HAP-1 (cell line): Measurements from ENCODE around the gene FANCL.
"Not testable (repeated sequence)": the region's sequence is repeated elsewhere in the genome, so short reads cannot be mapped to it uniquely, and the experiment has no call there.

ENCODE experiments used
- DNase-seq, 2 experiments: peaks; one replicate each; pipeline ENCODE4 v3.0.0-alpha.2; 2016 to 2020; ENCODE audit warnings: low spot score in 2 of 2
- H3K27me3 ChIP-seq: fragments of 250-450 bp; sonication (Bioruptor Pico); 2 replicates; pipeline ENCODE4 v1.5.1; 2020; ENCODE audit warnings: low read depth, mild to moderate bottlenecking, moderate library complexity
- H3K36me3 ChIP-seq: fragments of 250-450 bp; sonication (Bioruptor Pico); replicated peaks from 2 replicates; pipeline ENCODE4 v1.5.1; 2020; ENCODE audit warnings: mild to moderate bottlenecking
- H3K4me1 ChIP-seq: fragments of 250-450 bp; sonication (Bioruptor Pico); 2 replicates; pipeline ENCODE4 v1.5.1; 2020; ENCODE audit warnings: mild to moderate bottlenecking
- H3K4me3 ChIP-seq: fragments of 250-450 bp; sonication (Bioruptor Pico); 2 replicates; pipeline ENCODE4 v1.5.1; 2020; ENCODE audit warnings: mild to moderate bottlenecking, moderate library complexity
- H3K9me3 ChIP-seq: fragments of 250-450 bp; sonication (Bioruptor Pico); 2 replicates; pipeline ENCODE4 v1.5.1; 2020; ENCODE audit warnings: mild to moderate bottlenecking, moderate library complexity
- in situ Hi-C: fragments of 300-500 bp; cut with MboI; formaldehyde crosslinking; loops from 3 replicates; pipeline ENCODE4 v1.14.3; 2020; ENCODE audit warnings: low sequenced_read_pairs, inconsistent platforms, mixed read lengths

The FANCL gene

DNA sequence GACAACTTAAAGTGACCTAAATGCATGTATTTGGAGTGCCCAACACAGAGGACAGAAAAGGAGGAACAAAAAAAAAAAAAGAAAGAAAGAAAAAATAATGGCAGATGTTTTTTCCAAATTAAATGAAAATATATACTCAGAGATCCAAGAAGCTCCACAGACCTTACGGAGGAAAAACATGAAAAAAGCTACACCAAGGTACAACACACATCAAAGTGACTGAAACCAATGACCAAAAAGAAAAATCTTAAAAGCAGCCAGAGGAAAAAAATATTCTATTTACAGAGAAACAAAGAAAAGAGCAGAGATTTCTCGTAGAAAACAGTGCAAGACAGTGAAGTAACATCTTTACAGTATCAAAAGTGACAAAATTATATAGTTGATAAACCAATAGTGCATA, 5.1 kb downstream of the FANCL start:
- in situ Hi-C loops: no loop called here
- H3K4me1 ChIP-seq: peaks cover 15% of the 10 kb centered on the region; the same call in 1 of the 2 replicates
- H3K27me3 ChIP-seq: no peaks in the 10 kb centered on the region
- H3K4me3 ChIP-seq: no peak overlapping the region
- no peaks in the 10 kb centered on the region for H3K9me3 ChIP-seq
- DNase-seq: no peak
- no peaks in the 10 kb centered on the region; the same call in 1 of the 2 replicates for H3K36me3 ChIP-seq

GRCh38 chr2:58235170-58235569, 6.0 kb downstream of the FANCL start:
- Histone ChIP-seq H3K27me3 (no peaks in the 10 kb centered on the region), H3K4me3 (no peak overlapping the region), H3K9me3 (no peaks in the 10 kb centered on the region), H3K4me1 (peaks cover 15% of the 10 kb centered on the region; the same call in 1 of the 2 replicates), H3K36me3 (no peaks in the 10 kb centered on the region; the same call in 1 of the 2 replicates)
- no peak for DNase-seq
- in situ Hi-C loops: no loop called here

GRCh38 chr2:58228299-58228698, 12.8 kb downstream of the FANCL start:
- H3K27me3 ChIP-seq: no peaks in the 10 kb centered on the region
- H3K4me1 ChIP-seq: no peaks in the 10 kb centered on the region; the same call in 1 of the 2 replicates
- no peak overlapping the region for H3K4me3 ChIP-seq
- DNase-seq: no peak
- in situ Hi-C loops: no loop called here
- H3K36me3 ChIP-seq: peaks cover 11% of the 10 kb centered on the region
- H3K9me3 ChIP-seq: no peaks in the 10 kb centered on the region

DNA sequence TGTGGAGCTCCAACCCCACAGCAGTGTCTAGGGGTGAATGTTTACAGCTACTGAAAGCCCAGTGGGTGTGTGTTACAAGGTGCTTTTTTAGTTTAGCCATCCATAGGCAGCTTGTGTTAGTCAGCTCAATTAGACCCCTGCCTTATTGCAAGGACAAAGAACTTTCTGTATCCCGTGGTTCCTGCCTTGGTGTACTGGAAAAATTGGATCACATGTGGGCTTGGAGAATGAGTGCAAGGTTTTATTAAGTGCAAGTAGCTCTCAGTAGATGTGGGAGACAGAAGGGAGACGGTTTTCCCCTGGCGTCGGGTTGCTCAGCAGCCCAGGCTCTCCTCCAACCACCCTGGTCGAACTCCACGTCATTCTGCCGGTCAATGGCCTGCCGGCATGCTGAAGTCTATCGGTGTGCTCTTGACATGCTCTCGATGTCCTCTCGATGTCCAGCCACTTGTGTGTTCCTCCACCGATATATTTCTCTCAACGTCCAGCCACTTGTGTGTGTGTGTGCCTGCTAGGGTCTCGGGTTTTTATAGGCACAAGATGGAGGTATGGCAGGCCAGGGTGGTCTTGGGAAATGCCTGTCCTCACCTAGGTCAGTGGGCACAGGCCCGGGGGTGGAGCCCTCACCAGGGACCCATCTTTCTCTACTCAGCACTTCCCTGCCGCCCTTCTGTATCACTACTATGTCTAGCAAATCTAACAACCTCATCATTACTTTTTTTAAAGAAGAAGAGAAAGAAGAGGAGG, 13.8 kb downstream of the FANCL start:
- in situ Hi-C loops: no loop called here
- H3K27me3 ChIP-seq: no peaks in the 10 kb centered on the region
- H3K4me3 ChIP-seq: no peak overlapping the region
- H3K36me3 ChIP-seq: peaks cover 11% of the 10 kb centered on the region
- no peaks in the 10 kb centered on the region; the same call in 1 of the 2 replicates for H3K4me1 ChIP-seq
- H3K9me3 ChIP-seq: no peaks in the 10 kb centered on the region
- no peak for DNase-seq

DNA sequence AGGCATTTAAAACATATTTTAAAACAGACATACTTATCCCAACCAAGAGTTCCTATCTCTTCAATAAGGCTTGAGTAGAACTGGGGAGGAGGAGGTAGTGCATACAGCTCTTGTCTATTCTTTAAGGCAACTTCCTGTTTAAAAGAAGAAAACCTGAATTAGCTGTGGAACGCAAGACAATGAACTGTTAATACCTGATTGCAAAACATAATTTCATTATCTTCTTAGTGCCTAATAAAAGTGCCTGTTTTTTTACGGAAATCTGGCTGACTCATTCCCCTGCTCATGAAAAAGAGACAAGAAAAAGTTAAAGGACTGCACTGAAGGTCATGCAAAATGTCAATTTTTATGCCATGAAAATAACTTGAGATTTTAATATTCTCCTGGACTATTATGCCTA, 19.2 kb downstream of the FANCL start:
- DNase-seq: no peak
- Histone ChIP-seq H3K27me3 (no peaks in the 10 kb centered on the region), H3K9me3 (no peaks in the 10 kb centered on the region), H3K36me3 (peaks cover 15% of the 10 kb centered on the region; the same call in 1 of the 2 replicates), H3K4me1 (no peaks in the 10 kb centered on the region), H3K4me3 (no peak overlapping the region)
- in situ Hi-C loops: no loop called here

DNA sequence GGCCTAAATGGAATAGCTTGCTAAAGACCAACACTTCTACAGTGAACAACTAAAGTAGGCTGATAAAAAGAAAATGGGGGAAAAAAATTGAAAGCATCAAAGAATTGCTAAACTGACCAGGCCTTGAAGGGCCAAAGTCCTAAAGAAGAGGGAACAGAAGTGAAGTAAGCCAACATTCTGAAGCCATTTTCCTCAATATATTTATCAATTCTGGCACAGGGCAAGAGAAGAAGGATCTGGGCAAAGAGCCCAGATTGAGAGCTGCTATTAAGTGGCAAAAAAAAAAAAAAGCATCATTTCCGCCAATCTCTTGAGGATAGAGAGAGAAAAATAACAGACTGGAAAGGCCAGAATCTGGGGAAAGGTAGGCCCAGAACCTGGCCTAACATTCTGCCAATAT, 25.7 kb downstream of the FANCL start:
- in situ Hi-C loops: no loop called here
- no peaks in the 10 kb centered on the region for H3K27me3 ChIP-seq
- H3K9me3 ChIP-seq: no peaks in the 10 kb centered on the region
- DNase-seq: no peak
- no peak overlapping the region for H3K4me3 ChIP-seq
- peaks cover 14% of the 10 kb centered on the region; the same call in 1 of the 2 replicates for H3K36me3 ChIP-seq
- no peaks in the 10 kb centered on the region for H3K4me1 ChIP-seq

GRCh38 chr2:58210951-58211568, 30.1 kb downstream of the FANCL start:
- H3K4me1 ChIP-seq, H3K4me3 ChIP-seq, DNase-seq, H3K27me3 ChIP-seq, in situ Hi-C loops, H3K9me3 ChIP-seq: not testable (repeated sequence)
- H3K36me3 ChIP-seq: peaks cover 11% of the 10 kb centered on the region; the same call in 1 of the 2 replicates

DNA sequence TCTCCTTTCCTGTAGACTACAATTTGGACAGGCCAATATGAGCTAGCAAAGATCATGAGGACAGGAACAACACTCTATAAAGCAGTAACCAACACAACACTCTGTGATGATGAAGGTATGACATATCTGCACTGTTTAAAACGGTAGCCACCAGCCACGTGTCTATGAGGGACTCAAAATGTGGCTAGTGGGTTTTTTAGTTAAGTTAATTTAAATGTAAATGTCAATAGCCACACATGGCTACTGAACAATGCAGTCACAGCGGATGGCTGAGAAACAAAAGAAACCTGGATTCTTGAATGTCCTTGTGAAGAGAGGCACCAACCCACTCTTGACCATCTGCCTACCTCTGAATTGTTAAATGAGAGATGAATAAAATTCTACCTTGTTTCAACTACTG, 33.9 kb downstream of the FANCL start:
- H3K36me3 ChIP-seq: peaks cover 5% of the 10 kb centered on the region; the same call in 1 of the 2 replicates
- in situ Hi-C loops: no loop called here

GRCh38 chr2:58206785-58207184, 34.3 kb downstream of the FANCL start:
- no peaks in the 10 kb centered on the region for H3K9me3 ChIP-seq
- no peak overlapping the region for H3K4me3 ChIP-seq
- in situ Hi-C loops: no loop called here
- no peak for DNase-seq
- H3K36me3 ChIP-seq: peaks cover 1% of the 10 kb centered on the region; the same call in 1 of the 2 replicates
- H3K27me3 ChIP-seq: no peaks in the 10 kb centered on the region
- peaks cover 4% of the 10 kb centered on the region; the same call in 1 of the 2 replicates for H3K4me1 ChIP-seq

More for the DNA sequence above, 33.9 kb downstream of the FANCL start:
- DNase-seq: no peak
- Histone ChIP-seq H3K9me3 (no peaks in the 10 kb centered on the region), H3K4me3 (no peak overlapping the region), H3K4me1 (peaks cover 4% of the 10 kb centered on the region; the same call in 1 of the 2 replicates), H3K27me3 (no peaks in the 10 kb centered on the region)

- Histone ChIP-seq H3K36me3 (no peaks in the 10 kb centered on the region; the same call in 1 of the 2 replicates), H3K4me3 (no peak overlapping the region), H3K9me3 (no peaks in the 10 kb centered on the region), H3K4me1 (peaks cover 4% of the 10 kb centered on the region; the same call in 1 of the 2 replicates), H3K27me3 (no peaks in the 10 kb centered on the region)
- DNase-seq: no peak
- in situ Hi-C loops: no loop called here
Observed at GRCh38 chr2:58204195-58204959, 36.7 kb downstream of the FANCL start.

DNA sequence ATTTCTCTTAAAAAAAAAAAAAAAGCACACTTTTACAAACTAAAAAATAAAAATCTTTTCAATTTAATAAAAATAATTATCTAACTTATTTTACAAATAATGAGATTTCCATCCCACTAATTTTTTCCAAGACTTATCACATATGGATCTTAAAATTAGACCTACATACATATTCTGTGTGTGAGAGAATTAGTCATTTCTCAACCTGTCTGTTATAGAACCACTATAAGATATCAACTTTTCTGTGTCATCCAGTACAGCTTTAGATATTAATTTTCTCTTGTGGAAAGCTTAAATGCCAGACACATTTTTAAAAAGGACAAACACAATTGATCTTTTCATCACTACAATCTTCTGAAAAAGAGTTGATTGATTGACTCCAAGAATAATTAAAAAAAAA, 38.1 kb downstream of the FANCL start:
- in situ Hi-C loops: no loop called here
- Histone ChIP-seq H3K27me3 (no peaks in the 10 kb centered on the region), H3K9me3 (no peaks in the 10 kb centered on the region), H3K4me3 (no peak overlapping the region), H3K36me3 (no peaks in the 10 kb centered on the region; the same call in 1 of the 2 replicates), H3K4me1 (peaks cover 4% of the 10 kb centered on the region; the same call in 1 of the 2 replicates)
- DNase-seq: no peak

DNA sequence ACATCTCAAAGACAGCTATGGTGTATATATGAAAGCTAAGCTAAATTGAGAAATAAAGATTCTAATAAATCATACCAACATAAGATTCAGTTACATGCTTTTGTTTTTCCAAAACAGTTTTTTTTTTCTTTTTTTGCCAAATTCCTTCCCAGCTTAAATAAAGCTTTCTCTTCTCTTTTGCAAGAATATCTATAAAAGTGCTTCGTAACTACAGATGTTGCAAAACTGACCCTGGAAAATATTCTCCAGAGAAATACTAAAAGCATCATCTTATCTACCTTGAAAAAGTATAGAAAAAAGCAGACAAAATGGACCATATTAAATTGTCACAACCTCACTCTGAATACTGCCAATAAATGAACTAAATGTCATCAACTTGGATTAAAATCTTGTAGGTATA, 38.7 kb downstream of the FANCL start:
- no peak for DNase-seq
- Histone ChIP-seq H3K4me1 (peaks cover 1% of the 10 kb centered on the region; the same call in 1 of the 2 replicates), H3K36me3 (no peaks in the 10 kb centered on the region; the same call in 1 of the 2 replicates), H3K4me3 (no peak overlapping the region), H3K27me3 (no peaks in the 10 kb centered on the region), H3K9me3 (no peaks in the 10 kb centered on the region)
- in situ Hi-C loops: no loop called here

DNA sequence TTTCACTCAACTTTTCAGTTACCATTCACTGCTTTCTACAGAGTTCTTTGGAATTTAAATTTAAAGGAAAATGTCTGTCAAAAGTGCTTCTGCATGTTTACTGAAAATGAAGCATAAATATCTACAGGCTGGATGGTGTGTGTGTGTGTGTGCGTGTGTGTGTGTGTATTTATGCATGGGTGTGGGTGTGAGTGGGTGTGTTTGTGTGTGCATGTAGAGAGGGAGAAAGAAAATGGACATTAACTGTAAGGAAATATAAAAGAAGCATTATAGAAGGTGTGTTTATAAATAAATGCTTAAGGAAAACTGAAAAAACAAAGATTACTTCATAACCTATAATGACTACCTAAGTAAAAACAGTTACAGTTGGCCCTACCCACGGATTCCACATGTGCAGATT, 43.2 kb downstream of the FANCL start:
- H3K9me3 ChIP-seq: no peaks in the 10 kb centered on the region
- no peak overlapping the region for H3K4me3 ChIP-seq
- no peaks in the 10 kb centered on the region; the same call in 1 of the 2 replicates for H3K4me1 ChIP-seq
- no peaks in the 10 kb centered on the region for H3K27me3 ChIP-seq
- H3K36me3 ChIP-seq: no peaks in the 10 kb centered on the region; the same call in 1 of the 2 replicates
- in situ Hi-C loops: no loop called here
- DNase-seq: no peak
